DOHH2 (cell line): ENCODE measurements around the gene MICAL3.

Experiments used
- H3F3A ChIP-seq: fragments of 200-600 bp; sonication (generic), shearing (Covaris generic); 2 replicates; pipeline ENCODE4 v1.6.0; 2016; ENCODE audit warnings: antibody characterized with exemption, mild to moderate bottlenecking; ENCODE audit not compliant: control insufficient read depth, insufficient read depth
- H3K27ac ChIP-seq: fragments of 200-600 bp; sonication (generic); 2 replicates; pipeline ENCODE4 v1.5.1; 2014; ENCODE audit warnings: low read depth, mild to moderate bottlenecking, low read length, moderate library complexity
- H3K27me3 ChIP-seq: fragments of 200-600 bp; sonication (generic); 2 replicates; pipeline ENCODE4 v1.6.1; 2014; ENCODE audit warnings: mild to moderate bottlenecking, low read length, mixed read lengths; ENCODE audit not compliant: control insufficient read depth
- H3K36me3 ChIP-seq: fragments of 200-600 bp; sonication (generic); 2 replicates; pipeline ENCODE4 v1.6.1; 2014; ENCODE audit warnings: mild to moderate bottlenecking, low read length, moderate library complexity, mixed read lengths; ENCODE audit not compliant: control insufficient read depth
- H3K4me1 ChIP-seq: fragments of 200-600 bp; sonication (generic); 2 replicates; pipeline ENCODE4 v1.6.1; 2014; ENCODE audit warnings: mild to moderate bottlenecking, low read length, mixed read lengths; ENCODE audit not compliant: control insufficient read depth
- H3K4me2 ChIP-seq: fragments of 200-600 bp; sonication (generic); 2 replicates; pipeline ENCODE4 v1.6.0; 2014; ENCODE audit warnings: mild to moderate bottlenecking, low read length, moderate library complexity
- H3K4me3 ChIP-seq: fragments of 200-600 bp; sonication (generic); 2 replicates; pipeline ENCODE4 v1.5.1; 2014; ENCODE audit warnings: mild to moderate bottlenecking, low read length, mixed read lengths
- H3K79me2 ChIP-seq: fragments of 200-600 bp; sonication (generic); 2 replicates; pipeline ENCODE4 v1.6.1; 2014; ENCODE audit warnings: mild to moderate bottlenecking, low read length, mixed read lengths; ENCODE audit not compliant: control insufficient read depth
- H3K9me2 ChIP-seq: fragments of 200-600 bp; sonication (generic); replicated peaks from 2 replicates; pipeline ENCODE4 v1.6.1; 2014; ENCODE audit warnings: mild to moderate bottlenecking, low read length, mixed read lengths; ENCODE audit not compliant: control insufficient read depth
- H3K9me3 ChIP-seq: fragments of 200-600 bp; sonication (generic); 2 replicates; pipeline ENCODE4 v1.6.1; 2014; ENCODE audit warnings: antibody characterized with exemption, low read length, mixed read lengths; ENCODE audit not compliant: control insufficient read depth, insufficient read depth
- H4K20me1 ChIP-seq: fragments of 200-600 bp; sonication (generic); 2 replicates; pipeline ENCODE4 v1.6.0; 2014; ENCODE audit warnings: low read depth, mild to moderate bottlenecking, antibody characterized with exemption, low read length, moderate library complexity; ENCODE audit not compliant: control insufficient read depth, insufficient read depth
- CTCF ChIP-seq: fragments of 200-600 bp; sonication (generic); IDR thresholded peaks from one replicate; pipeline ENCODE4 v1.5.1; 2014; ENCODE audit warnings: antibody characterized with exemption, mild to moderate bottlenecking, low read depth, low read length; ENCODE audit not compliant: poor library complexity, severe bottlenecking
- EZH2phosphoT487 ChIP-seq: fragments of 200-600 bp; sonication (generic); IDR thresholded peaks from 2 replicates; pipeline ENCODE4 v1.6.1; 2017; ENCODE audit warnings: borderline replicate concordance, mild to moderate bottlenecking, antibody characterized with exemption, low read length, moderate library complexity, mixed read lengths

Gene MICAL3

DNA sequence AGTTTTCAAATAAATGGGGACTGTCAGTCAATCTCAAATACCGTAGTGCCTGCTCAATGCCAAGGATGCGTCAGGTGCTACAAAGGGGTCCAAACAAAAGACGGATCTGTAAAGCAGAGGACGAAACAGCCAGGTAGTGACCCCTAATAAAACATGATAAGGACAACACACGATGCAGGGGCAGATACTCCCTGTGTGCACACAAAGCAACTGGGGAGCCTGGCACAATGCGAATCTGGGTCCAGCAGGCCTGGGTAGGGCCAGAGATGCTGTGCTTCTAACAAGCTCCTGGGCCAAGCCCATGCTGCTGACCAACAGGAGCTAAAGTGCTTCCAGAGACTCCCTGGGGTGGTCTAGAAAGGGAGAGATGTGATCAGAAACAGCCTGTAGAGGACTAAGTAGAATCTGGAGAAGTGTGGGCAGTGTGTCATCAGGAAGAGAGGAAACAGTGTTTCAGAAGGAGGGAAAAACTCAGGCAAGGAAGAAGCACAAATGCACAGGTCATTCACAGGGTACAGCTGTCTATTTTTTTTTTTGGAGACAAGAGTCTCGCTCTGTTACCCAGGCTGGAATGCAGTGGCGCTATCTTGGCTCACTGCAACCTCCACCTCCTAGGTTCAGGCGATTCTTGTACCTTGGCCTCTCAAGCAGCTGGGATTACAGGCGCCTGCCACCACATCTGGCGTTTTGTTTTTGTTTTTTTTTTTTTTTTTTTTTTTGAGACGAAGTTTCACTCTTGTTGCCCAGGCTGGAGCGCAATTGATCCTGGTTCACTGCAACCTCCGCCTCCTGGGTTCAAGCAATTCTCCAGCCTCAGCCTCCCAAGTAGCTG lies 74.5 kb downstream of the MICAL3 start:
- Histone ChIP-seq H3K27ac (no peak overlapping the region), H3F3A (no peaks in the 10 kb centered on the region), H3K9me3 (no peaks in the 10 kb centered on the region), H3K4me2 (no peak overlapping the region), H3K27me3 (no peaks in the 10 kb centered on the region), H4K20me1 (peaks cover 39% of the 10 kb centered on the region), H3K79me2 (peaks cover 100% of the 10 kb centered on the region), H3K4me3 (no peak overlapping the region), H3K36me3 (no peaks in the 10 kb centered on the region; the same call in 1 of the 2 replicates), H3K9me2 (no peaks in the 10 kb centered on the region), H3K4me1 (peaks cover 37% of the 10 kb centered on the region)
- TF ChIP-seq CTCF (no peak), EZH2phosphoT487 (no peak)

DNA sequence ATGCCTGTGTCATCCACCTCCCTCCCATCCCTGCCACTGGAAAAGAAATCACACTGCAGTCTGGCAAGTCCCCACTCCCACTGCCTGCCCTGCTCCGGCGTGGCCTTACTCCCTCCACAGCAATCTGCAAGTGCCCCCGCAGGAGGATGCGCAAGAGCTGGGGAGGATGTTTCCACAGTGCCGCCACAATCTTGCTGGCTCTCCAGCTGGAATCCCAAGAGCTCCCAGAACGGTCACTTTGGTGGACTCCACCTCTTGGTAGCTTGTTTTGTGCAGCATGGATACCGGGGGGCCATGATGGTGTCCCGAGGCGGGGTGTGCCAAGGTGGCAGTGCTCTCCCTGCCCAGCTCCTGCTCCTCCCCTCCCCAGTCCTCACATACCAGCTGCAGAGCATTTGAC lies 76.3 kb downstream of the MICAL3 start:
- TF ChIP-seq CTCF (no peak), EZH2phosphoT487 (no peak)
- H3K79me2 ChIP-seq = peaks cover 100% of the 10 kb centered on the region
- no peaks in the 10 kb centered on the region; the same call in 1 of the 2 replicates for H3K36me3 ChIP-seq
- no peaks in the 10 kb centered on the region for H3K9me2 ChIP-seq
- H3F3A ChIP-seq = no peaks in the 10 kb centered on the region
- H3K27me3 ChIP-seq = no peaks in the 10 kb centered on the region
- no peaks in the 10 kb centered on the region for H3K9me3 ChIP-seq
- H3K4me2 ChIP-seq = no peak overlapping the region
- H4K20me1 ChIP-seq = peaks cover 41% of the 10 kb centered on the region
- no peak overlapping the region for H3K27ac ChIP-seq
- peaks cover 37% of the 10 kb centered on the region for H3K4me1 ChIP-seq
- no peak overlapping the region for H3K4me3 ChIP-seq

DNA sequence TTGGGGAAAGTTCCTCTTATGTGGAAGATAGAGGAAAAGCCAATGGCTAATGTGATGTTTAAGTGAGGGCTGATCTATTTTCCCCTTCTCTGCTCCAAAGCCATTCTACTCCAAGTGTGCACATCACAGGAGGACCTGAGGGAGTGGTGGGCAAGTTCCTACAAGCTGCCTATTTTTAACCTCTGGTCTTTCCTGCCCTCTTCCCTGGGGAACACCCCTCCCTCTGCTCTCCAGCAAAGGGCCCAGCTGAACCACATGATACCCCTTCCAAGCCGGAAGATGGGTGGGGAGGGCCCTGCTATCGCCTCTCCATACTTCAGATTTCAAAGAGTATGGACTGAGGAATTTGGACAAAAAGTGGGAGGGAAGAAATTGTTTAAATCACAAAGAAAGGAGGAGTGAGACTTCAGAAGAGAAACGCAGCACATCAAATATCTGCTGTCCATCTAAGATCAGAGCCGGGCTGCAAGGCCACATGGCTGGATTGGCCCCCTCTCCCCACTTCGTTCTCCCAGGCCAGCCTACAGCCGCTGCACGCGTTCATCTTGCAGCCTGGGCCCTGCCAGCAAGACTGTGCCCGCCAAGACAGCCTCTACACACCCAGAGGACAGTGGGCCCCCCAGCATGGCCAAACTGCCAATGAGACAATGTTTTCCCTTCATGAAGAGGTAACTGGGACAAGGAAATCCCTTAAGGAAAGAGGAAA lies 77.5 kb downstream of the MICAL3 start:
- H3K9me3 ChIP-seq = no peaks in the 10 kb centered on the region
- peak overlapping the region; percentile 58 for H3K4me2 ChIP-seq
- H3K27me3 ChIP-seq = no peaks in the 10 kb centered on the region
- no peak overlapping the region for H3K27ac ChIP-seq
- no peak for TF ChIP-seq CTCF
- TF ChIP-seq EZH2phosphoT487 = no peak
- H3K4me1 ChIP-seq = peaks cover 37% of the 10 kb centered on the region
- peaks cover 48% of the 10 kb centered on the region for H4K20me1 ChIP-seq
- H3K9me2 ChIP-seq = no peaks in the 10 kb centered on the region
- no peaks in the 10 kb centered on the region for H3F3A ChIP-seq
- no peaks in the 10 kb centered on the region for H3K36me3 ChIP-seq
- peak overlapping the region; percentile 33 for H3K4me3 ChIP-seq
- peaks cover 100% of the 10 kb centered on the region for H3K79me2 ChIP-seq
